ENCODE measurements around the gene DNAJC11.
"Not testable (repeated sequence)": the region's sequence is repeated elsewhere in the genome, so short reads cannot be mapped to it uniquely, and the experiment has no call there.

DNA sequence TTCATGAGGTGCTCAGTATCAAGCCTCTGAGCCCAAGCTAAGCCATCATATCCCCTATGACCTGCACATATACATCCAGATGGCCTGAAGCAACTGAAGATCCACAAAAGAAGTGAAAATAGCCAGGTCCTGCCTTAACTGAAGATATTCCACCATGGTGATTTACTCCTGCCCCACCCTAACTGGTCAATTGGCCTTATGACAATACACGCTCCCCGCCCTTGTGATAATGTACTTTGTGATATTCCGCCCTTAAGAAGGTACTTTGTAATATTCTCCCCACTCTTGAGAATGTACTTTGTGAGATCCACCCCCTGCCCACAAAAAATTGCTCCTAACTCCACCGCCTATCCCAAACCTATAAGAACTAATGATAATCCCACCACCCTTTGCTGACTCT is 1.7 kb downstream of the DNAJC11 start:
- TF ChIP-seq POLR2AphosphoS5, POLR2A (IDR thresholded peaks at IDR 0.05): not testable (repeated sequence)
- TF ChIP-seq, protein P1, sequence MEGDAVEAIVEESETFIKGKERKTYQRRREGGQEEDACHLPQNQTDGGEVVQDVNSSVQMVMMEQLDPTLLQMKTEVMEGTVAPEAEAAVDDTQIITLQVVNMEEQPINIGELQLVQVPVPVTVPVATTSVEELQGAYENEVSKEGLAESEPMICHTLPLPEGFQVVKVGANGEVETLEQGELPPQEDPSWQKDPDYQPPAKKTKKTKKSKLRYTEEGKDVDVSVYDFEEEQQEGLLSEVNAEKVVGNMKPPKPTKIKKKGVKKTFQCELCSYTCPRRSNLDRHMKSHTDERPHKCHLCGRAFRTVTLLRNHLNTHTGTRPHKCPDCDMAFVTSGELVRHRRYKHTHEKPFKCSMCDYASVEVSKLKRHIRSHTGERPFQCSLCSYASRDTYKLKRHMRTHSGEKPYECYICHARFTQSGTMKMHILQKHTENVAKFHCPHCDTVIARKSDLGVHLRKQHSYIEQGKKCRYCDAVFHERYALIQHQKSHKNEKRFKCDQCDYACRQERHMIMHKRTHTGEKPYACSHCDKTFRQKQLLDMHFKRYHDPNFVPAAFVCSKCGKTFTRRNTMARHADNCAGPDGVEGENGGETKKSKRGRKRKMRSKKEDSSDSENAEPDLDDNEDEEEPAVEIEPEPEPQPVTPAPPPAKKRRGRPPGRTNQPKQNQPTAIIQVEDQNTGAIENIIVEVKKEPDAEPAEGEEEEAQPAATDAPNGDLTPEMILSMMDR (IDR thresholded peaks at IDR 0.05 in 8 of 11, conservative IDR thresholded peaks at IDR 0.05 in 3 of 11) = not testable (repeated sequence)
